ENCODE results near the gene LRIT2. TPM values are rescaled to one million over a fixed set of nuclear protein-coding genes. Genes with fewer than 3 reads are reported as not detected.

Gene LRIT2
- total RNA-seq, 4 donors from 2014 or later: not detected

DNA sequence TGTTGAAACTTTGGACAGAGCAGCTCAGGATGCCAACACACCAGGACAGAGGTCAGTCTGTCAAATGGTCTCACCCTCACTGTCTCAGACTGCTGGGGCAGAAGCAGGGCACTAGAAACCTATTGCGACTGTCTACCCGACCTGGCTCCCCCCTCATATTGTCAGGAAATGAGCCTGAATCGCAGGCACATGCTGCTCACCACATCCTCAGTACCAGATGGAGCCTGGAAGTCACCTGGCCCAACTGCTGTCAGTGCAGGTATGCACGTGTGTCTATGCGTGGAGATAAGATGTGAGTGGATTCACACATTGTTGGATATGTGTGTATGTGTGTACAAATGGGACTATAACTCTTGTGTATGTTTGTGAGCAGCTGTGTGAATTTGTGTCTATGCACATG lies 34.2 kb downstream of the LRIT2 start:
- intact Hi-C loops (cut with DNase I; ENCODE audit: low total_unique reads): no loop called here
- Histone ChIP-seq H3K4me3 (no peak overlapping the region), H3K9me3 (no peaks in the 10 kb centered on the region), H3K27me3 (peaks cover 15 to 22% (median 17%) of the 10 kb centered on the region in 3 donors), H3K27ac (no peak overlapping the region), H3K36me3 (no peaks in the 10 kb centered on the region), H3K4me1 (peaks cover 0 to 3% of the 10 kb centered on the region in 2 donors)
- TF ChIP-seq POLR2A (IDR thresholded peaks at IDR 0.05): no peak
- TF ChIP-seq, protein P1, sequence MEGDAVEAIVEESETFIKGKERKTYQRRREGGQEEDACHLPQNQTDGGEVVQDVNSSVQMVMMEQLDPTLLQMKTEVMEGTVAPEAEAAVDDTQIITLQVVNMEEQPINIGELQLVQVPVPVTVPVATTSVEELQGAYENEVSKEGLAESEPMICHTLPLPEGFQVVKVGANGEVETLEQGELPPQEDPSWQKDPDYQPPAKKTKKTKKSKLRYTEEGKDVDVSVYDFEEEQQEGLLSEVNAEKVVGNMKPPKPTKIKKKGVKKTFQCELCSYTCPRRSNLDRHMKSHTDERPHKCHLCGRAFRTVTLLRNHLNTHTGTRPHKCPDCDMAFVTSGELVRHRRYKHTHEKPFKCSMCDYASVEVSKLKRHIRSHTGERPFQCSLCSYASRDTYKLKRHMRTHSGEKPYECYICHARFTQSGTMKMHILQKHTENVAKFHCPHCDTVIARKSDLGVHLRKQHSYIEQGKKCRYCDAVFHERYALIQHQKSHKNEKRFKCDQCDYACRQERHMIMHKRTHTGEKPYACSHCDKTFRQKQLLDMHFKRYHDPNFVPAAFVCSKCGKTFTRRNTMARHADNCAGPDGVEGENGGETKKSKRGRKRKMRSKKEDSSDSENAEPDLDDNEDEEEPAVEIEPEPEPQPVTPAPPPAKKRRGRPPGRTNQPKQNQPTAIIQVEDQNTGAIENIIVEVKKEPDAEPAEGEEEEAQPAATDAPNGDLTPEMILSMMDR (IDR thresholded peaks at IDR 0.05 in 4 of 5, conservative IDR thresholded peaks at IDR 0.05 in 1 of 5): no peak
- no peak for ATAC-seq
- no peak for DNase-seq
- in situ Hi-C loops (cut with MboI; ENCODE audit: low sequenced_read_pairs in 4 of 4): no loop called here

DNA sequence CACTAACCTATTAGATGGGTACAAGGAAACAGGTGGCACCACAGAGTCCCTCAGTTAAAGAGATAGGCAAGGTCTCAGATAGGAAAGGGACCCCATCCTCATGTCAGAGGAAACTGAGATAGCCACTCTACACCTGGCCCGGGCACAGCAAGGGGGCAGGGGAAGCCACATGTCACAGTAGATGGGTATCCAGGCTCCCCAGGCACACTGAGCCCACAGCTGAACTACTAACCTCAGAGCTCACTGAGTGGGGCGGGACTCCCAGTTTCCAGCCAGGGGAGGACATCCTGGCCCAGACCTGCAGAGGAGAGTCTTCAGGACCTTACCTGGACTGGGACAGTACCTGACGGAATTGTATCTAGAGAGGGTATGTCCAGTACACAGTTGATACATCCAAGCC lies 34.7 kb downstream of the LRIT2 start:
- no peak for ATAC-seq
- Histone ChIP-seq H3K9me3 (no peaks in the 10 kb centered on the region), H3K27me3 (peaks cover 13 to 17% (median 16%) of the 10 kb centered on the region in 3 donors), H3K4me1 (peaks cover 0 to 3% of the 10 kb centered on the region in 2 donors), H3K36me3 (no peaks in the 10 kb centered on the region), H3K27ac (no peak overlapping the region), H3K4me3 (no peak overlapping the region)
- in situ Hi-C loops (cut with MboI; ENCODE audit: low sequenced_read_pairs in 4 of 4): no loop called here
- TF ChIP-seq, protein P1 (IDR thresholded peaks at IDR 0.05 in 4 of 5, conservative IDR thresholded peaks at IDR 0.05 in 1 of 5): no peak
- no peak for TF ChIP-seq POLR2A (IDR thresholded peaks at IDR 0.05)
- intact Hi-C loops (cut with DNase I; ENCODE audit: low total_unique reads): no loop called here
- DNase-seq: no peak

DNA sequence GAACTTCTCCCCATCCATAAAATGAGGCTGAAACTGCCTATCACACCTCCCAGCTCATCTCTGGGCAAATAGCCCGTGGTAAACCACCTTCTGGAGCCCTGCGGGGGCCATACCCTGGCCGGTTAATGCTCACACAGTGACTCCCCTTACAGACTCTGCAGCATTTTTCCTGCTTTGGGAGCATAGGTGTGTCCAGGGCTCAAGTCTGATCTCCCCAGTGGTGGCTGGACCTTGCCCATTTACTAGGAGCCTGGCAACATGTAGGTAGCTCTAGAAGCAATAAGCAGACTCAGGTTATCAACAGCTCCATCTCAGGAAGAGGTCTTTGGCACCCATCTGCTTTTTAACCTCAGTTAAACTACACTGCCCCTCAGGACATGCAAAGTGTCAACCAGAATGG lies 36.5 kb downstream of the LRIT2 start:
- H3K27me3 ChIP-seq: peaks cover 0 to 1% (median 0%) of the 10 kb centered on the region in 3 donors
- in situ Hi-C loops (cut with MboI; ENCODE audit: low sequenced_read_pairs in 4 of 4): no loop called here

DNA sequence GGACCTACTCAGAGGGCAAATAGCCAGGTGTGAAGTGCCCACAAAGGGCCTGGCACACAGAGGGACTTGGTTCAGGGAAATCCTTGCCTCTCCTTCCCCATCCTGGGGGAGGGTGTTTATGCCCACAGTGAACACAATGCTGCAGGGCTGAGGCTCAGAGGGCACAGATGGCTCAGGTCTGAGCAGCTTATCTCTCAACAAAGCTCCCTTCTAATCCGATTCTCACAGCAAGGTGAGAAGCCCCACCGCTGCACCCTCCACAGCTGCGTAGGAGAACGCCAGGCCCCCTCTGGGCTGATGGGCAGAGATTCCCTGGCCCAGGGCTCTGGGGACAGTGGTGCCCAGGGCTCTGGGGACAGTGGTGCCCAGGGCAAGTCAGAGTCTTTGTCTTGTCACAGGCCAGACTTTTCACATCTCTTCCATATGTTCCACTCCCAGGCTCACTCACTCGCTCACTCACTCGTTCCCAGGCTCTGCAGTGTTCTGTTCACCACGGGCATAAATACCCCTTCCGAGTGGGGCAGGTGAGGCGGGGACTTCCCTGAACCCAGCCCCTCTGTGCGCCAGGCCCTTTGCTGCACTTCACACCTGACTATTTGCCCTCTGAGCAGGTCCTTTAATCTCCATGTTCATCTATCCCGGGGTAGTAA lies 39.7 kb downstream of the LRIT2 start:
- H3K4me1 ChIP-seq: no peaks in the 10 kb centered on the region
- DNase-seq (no peak), ATAC-seq (no peak)
- intact Hi-C loops (cut with DNase I; ENCODE audit: low total_unique reads) (no loop called here), in situ Hi-C loops (cut with MboI; ENCODE audit: low sequenced_read_pairs in 4 of 4) (no loop called here)
- no peak overlapping the region for H3K4me3 ChIP-seq
- H3K27me3 ChIP-seq: no peaks in the 10 kb centered on the region
- no peak overlapping the region for H3K27ac ChIP-seq
- H3K36me3 ChIP-seq: no peaks in the 10 kb centered on the region
- no peaks in the 10 kb centered on the region for H3K9me3 ChIP-seq
- no peak for TF ChIP-seq POLR2A (IDR thresholded peaks at IDR 0.05)
- TF ChIP-seq, protein P1 (IDR thresholded peaks at IDR 0.05 in 4 of 5, conservative IDR thresholded peaks at IDR 0.05 in 1 of 5): no peak

More for the DNA sequence above, 36.5 kb downstream of the LRIT2 start:
- DNase-seq (no peak), ATAC-seq (no peak)
- Histone ChIP-seq H3K9me3 (no peaks in the 10 kb centered on the region), H3K4me1 (no peaks in the 10 kb centered on the region), H3K36me3 (no peaks in the 10 kb centered on the region), H3K27ac (no peak overlapping the region), H3K4me3 (no peak overlapping the region)
- TF ChIP-seq POLR2A (IDR thresholded peaks at IDR 0.05): no peak
- TF ChIP-seq, protein P1 (IDR thresholded peaks at IDR 0.05 in 4 of 5, conservative IDR thresholded peaks at IDR 0.05 in 1 of 5): no peak
- intact Hi-C loops (cut with DNase I; ENCODE audit: low total_unique reads): no loop called here

DNA sequence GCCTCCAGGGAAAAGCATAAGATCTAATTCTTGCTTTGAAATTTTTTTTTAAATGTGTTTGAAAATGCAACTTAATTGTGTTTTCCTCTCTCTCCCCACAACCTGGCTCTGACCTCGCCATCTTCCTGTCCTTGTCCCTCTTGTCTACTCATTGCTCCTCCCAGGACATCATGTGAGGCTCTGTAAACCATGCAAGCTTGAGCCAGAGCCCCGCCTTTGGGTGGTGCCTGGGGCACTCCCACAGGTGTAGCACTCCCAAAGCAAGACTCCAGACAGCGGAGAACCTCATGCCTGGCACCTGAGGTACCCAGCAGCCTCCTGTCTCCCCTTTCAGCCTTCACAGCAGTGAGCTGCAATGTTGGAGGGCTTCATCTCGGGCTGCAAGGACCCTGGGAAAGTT lies 40.8 kb downstream of the LRIT2 start:
- H3K36me3 ChIP-seq: no peaks in the 10 kb centered on the region
- in situ Hi-C loops (cut with MboI; ENCODE audit: low sequenced_read_pairs in 4 of 4): no loop called here
- no peak overlapping the region for H3K4me3 ChIP-seq
- H3K9me3 ChIP-seq: no peaks in the 10 kb centered on the region
- intact Hi-C loops (cut with DNase I; ENCODE audit: low total_unique reads): no loop called here
- TF ChIP-seq POLR2A (IDR thresholded peaks at IDR 0.05): no peak
- TF ChIP-seq, protein P1 (IDR thresholded peaks at IDR 0.05 in 4 of 5, conservative IDR thresholded peaks at IDR 0.05 in 1 of 5): no peak
- H3K27me3 ChIP-seq: no peaks in the 10 kb centered on the region
- ATAC-seq (no peak), DNase-seq (no peak)
- H3K27ac ChIP-seq: no peak overlapping the region
- no peaks in the 10 kb centered on the region for H3K4me1 ChIP-seq
